Tibial artery (tissue), 4 donors: Measurements from ENCODE around the gene DYNC2H1.

Source experiments
- DNase-seq, 2 donors: peaks; one replicate each; pipeline ENCODE4 v3.0.0-alpha.2; 2019
- H3K27ac ChIP-seq, 2 donors: fragments of 200-600 bp; sonication (generic) in 1 of 2; 1 replicate in 1 of 2; 2 replicates in 1 of 2; pipeline ENCODE4 v1.5.1; 2018 to 2019; ENCODE audit warnings: mild to moderate bottlenecking in 1 of 2
- H3K27me3 ChIP-seq, 2 donors: fragments of 200-600 bp; sonication (generic) in 1 of 2; one replicate each; pipeline versions ENCODE4 v1.5.1 to v1.6.0; 2016 to 2019
- H3K36me3 ChIP-seq, 3 donors: fragments of 200-600 bp; sonication (generic) in 2 of 3; one replicate each; pipeline ENCODE4 v1.5.1; 2016 to 2019; ENCODE audit warnings: mild to moderate bottlenecking in 2 of 3
- H3K4me1 ChIP-seq, 4 donors: fragments of 200-600 bp; sonication (generic) in 2 of 4; 1 replicate in 3 of 4; 2 replicates in 1 of 4; pipeline ENCODE4 v1.5.1; 2016 to 2019
- H3K4me3 ChIP-seq, 2 donors: fragments of 200-600 bp; sonication (generic) in 1 of 2; 1 replicate in 1 of 2; 2 replicates in 1 of 2; pipeline ENCODE4 v1.5.1; 2018 to 2019; ENCODE audit warnings: mild to moderate bottlenecking in 2 of 2
- H3K9me3 ChIP-seq, 3 donors: fragments of 200-600 bp; sonication (generic) in 1 of 3; one replicate each; pipeline ENCODE4 v1.5.1; 2016 to 2019
- intact Hi-C: fragments of 100-400 bp; cut with DNase I; formaldehyde crosslinking; loops from one replicate; pipeline ENCODE4 v1.15.0; 2023; ENCODE audit warnings: low total_unique reads
- TF ChIP-seq, protein P1 (sequence below), 2 experiments: fragments of 200-600 bp in 1 of 2; fragments of 450-650 bp in 1 of 2; IDR thresholded peaks; one replicate each; pipeline ENCODE4 v1.5.1; 2017 to 2019; ENCODE audit warnings: antibody characterized with exemption in 2 of 2, mild to moderate bottlenecking in 1 of 2, moderate library complexity in 1 of 2

The DYNC2H1 gene

DNA sequence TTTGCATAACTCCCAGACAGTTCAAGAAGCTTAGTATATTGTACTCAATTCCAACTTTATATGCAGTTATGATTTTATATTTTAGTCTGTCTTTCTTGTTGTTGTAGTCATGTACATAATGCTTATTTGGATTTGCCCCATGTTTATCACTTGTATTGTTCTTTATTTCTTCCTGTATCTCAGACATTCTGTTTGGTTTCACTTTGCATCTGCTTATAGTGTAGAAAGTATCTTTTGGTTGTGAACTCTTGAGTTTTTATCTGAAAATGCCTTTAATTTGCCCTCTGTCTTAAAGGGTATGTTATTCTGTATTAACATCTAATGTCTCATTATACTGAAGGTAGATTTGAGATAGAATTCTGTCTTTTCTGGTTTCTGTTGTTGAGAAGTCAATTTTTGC, 275.4 kb downstream of the DYNC2H1 start:
- no peak overlapping the region for H3K27ac ChIP-seq
- no peaks in the 10 kb centered on the region for H3K4me1 ChIP-seq
- intact Hi-C loops: no loop called here
- DNase-seq: no peak
- no peaks in the 10 kb centered on the region for H3K36me3 ChIP-seq
- no peaks in the 10 kb centered on the region for H3K9me3 ChIP-seq
- H3K4me3 ChIP-seq: no peak overlapping the region
- TF ChIP-seq, protein P1, sequence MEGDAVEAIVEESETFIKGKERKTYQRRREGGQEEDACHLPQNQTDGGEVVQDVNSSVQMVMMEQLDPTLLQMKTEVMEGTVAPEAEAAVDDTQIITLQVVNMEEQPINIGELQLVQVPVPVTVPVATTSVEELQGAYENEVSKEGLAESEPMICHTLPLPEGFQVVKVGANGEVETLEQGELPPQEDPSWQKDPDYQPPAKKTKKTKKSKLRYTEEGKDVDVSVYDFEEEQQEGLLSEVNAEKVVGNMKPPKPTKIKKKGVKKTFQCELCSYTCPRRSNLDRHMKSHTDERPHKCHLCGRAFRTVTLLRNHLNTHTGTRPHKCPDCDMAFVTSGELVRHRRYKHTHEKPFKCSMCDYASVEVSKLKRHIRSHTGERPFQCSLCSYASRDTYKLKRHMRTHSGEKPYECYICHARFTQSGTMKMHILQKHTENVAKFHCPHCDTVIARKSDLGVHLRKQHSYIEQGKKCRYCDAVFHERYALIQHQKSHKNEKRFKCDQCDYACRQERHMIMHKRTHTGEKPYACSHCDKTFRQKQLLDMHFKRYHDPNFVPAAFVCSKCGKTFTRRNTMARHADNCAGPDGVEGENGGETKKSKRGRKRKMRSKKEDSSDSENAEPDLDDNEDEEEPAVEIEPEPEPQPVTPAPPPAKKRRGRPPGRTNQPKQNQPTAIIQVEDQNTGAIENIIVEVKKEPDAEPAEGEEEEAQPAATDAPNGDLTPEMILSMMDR (IDR thresholded peaks at IDR 0.05): no peak
- no peaks in the 10 kb centered on the region for H3K27me3 ChIP-seq

DNA sequence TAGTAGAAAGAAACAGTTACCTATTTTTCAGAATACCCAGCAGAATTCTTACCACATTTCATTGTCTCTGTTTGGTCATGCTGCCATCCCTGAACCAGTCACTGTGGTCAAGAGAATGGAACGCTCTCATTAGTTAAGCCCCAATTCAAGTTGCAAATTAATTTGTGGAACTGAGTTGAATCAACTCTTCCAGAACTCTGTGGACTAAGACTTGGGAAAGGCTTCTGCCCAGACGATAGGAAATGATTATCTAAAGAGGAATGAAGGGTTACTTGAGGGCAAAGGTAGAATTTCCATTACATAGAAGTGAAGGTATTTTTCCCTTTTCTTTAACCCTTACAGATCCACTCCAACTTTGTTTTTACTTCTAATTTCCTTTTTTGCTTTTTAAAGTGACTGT, 286.4 kb downstream of the DYNC2H1 start:
- DNase-seq: no peak
- peaks cover 0 to 7% (median 4%) of the 10 kb centered on the region in 3 donors for H3K9me3 ChIP-seq
- intact Hi-C loops: no loop called here
- H3K36me3 ChIP-seq: peaks cover 9 to 14% (median 12%) of the 10 kb centered on the region in 3 donors
- no peak overlapping the region for H3K4me3 ChIP-seq
- no peak overlapping the region for H3K27ac ChIP-seq
- no peaks in the 10 kb centered on the region for H3K4me1 ChIP-seq
- H3K27me3 ChIP-seq: no peaks in the 10 kb centered on the region
- TF ChIP-seq, protein P1 (IDR thresholded peaks at IDR 0.05): no peak

DNA sequence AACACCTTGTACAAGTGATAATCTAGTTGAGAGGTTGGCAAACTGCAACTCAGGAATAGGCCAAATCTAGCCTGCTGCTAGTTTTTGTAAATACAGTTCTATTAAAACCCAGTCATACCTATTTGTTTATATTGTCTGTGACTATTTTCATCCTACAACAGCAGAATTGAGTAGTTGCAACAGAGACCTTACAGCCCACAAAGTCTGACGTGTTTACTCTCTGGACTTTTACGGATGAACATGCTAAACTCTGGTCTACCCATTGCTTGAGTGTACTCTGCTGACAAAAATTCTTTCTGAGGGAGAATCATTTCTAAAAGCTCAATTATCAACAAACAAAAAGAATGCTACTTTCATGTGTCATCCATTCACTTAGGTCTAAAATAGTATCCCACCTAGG, 287.0 kb downstream of the DYNC2H1 start:
- no peak for DNase-seq
- peaks cover 10 to 19% (median 18%) of the 10 kb centered on the region in 3 donors for H3K36me3 ChIP-seq
- intact Hi-C loops: no loop called here
- no peak overlapping the region for H3K27ac ChIP-seq
- H3K4me1 ChIP-seq: no peaks in the 10 kb centered on the region
- TF ChIP-seq, protein P1 (IDR thresholded peaks at IDR 0.05): no peak
- H3K9me3 ChIP-seq: peaks cover 0 to 7% (median 4%) of the 10 kb centered on the region in 3 donors
- H3K27me3 ChIP-seq: no peaks in the 10 kb centered on the region
- H3K4me3 ChIP-seq: no peak overlapping the region

DNA sequence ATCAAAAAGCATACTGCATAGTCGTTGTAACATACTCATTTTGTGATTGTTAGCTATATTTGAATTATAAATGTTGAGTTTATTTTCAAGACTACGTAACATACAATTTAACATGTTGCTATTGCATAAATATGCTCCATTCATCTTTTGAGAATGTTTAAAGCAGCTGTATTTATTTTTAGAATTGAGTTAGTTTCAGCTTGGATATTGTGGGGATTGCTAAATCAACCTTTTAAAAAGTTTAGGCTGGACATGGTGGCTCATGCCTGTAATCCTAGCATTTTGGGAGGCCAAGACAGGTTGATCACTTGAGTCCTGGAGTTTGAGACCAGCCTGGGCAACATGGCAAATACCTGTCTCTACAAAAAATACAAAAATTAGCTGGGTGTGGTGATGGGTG, 288.1 kb downstream of the DYNC2H1 start:
- Histone ChIP-seq H3K36me3 (peaks cover 10 to 20% (median 15%) of the 10 kb centered on the region in 3 donors), H3K9me3 (no peaks in the 10 kb centered on the region), H3K27me3 (no peaks in the 10 kb centered on the region), H3K4me3 (no peak overlapping the region), H3K4me1 (no peaks in the 10 kb centered on the region), H3K27ac (no peak overlapping the region)
- no peak for DNase-seq
- intact Hi-C loops: no loop called here
- TF ChIP-seq, protein P1 (IDR thresholded peaks at IDR 0.05): no peak

DNA sequence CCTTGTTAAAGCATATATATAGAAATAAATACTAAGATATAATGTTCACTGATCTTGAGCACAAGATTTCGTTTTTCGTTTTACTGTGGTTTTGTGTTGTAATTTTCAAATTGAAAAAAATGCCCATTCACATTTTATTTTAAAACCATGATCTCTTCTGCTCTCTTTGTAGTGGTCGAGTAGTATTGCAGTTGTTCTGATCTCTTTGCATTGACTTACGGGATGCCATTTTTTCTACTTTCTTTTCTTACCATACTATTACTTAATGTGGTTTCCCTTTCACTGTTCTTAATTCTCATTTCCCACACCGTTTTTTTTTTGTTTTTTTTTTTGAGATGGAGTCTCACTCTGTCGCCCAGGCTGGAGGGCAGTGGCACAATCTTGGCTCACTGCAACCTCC, 289.6 kb downstream of the DYNC2H1 start:
- intact Hi-C loops: no loop called here

More for the DNA sequence above, 289.6 kb downstream of the DYNC2H1 start:
- H3K4me1 ChIP-seq: no peaks in the 10 kb centered on the region
- peaks cover 10 to 20% (median 15%) of the 10 kb centered on the region in 3 donors for H3K36me3 ChIP-seq
- H3K27me3 ChIP-seq: no peaks in the 10 kb centered on the region
- no peak for DNase-seq
- no peaks in the 10 kb centered on the region for H3K9me3 ChIP-seq
- H3K4me3 ChIP-seq: no peak overlapping the region
- H3K27ac ChIP-seq: no peak overlapping the region
- TF ChIP-seq, protein P1 (IDR thresholded peaks at IDR 0.05): no peak
